ENCODE measurements around the gene NRF1. TPM values are rescaled to one million over a fixed set of nuclear protein-coding genes. Genes with fewer than 3 reads are reported as not detected.
"Not testable (repeated sequence)": the region's sequence is repeated elsewhere in the genome, so short reads cannot be mapped to it uniquely, and the experiment has no call there.

NRF1 gene
- polyA plus RNA-seq, 1 experiment: 13.3 TPM

- H3K27me3 ChIP-seq (ENCODE audit: control insufficient read depth, insufficient read depth, low read length): no peaks in the 10 kb centered on the region
- no peaks in the 10 kb centered on the region for H3K36me3 ChIP-seq (ENCODE audit: control insufficient read depth, insufficient read depth, low read length)
- CTCF ChIA-PET: interaction anchor here (0.9 to 2.1 kb wide), 3 partner anchors 10 to 250 kb away, joined by 3 to 6 read pairs (median 4); no protein-coding TSS in a partner anchor
- no peak for TF ChIP-seq CTCF (IDR thresholded peaks at IDR 0.05; ENCODE audit: insufficient read depth, low read depth, low read length)
- no peak for DNase-seq (ENCODE audit: low read depth)
- POLR2A ChIA-PET: no interaction called here
- H3K4me3 ChIP-seq (ENCODE audit: low read depth, low read length): no peak overlapping the region
These were observed 6.1 kb downstream of the NRF1 start for GRCh38 chr7:129617652-129618051.

- CTCF ChIA-PET: interaction anchor here (1.0 kb wide), 1 partner anchor 14 kb away, joined by 3 read pairs; no protein-coding TSS in a partner anchor
- Histone ChIP-seq H3K27me3 (ENCODE audit: control insufficient read depth, insufficient read depth, low read length) (no peaks in the 10 kb centered on the region), H3K36me3 (ENCODE audit: control insufficient read depth, insufficient read depth, low read length) (no peaks in the 10 kb centered on the region), H3K4me3 (ENCODE audit: low read depth, low read length) (no peak overlapping the region)
- no peak for TF ChIP-seq CTCF (IDR thresholded peaks at IDR 0.05; ENCODE audit: insufficient read depth, low read depth, low read length)
- DNase-seq (ENCODE audit: low read depth): no peak
- POLR2A ChIA-PET: no interaction called here
These were observed 15.4 kb downstream of the NRF1 start for GRCh38 chr7:129626896-129627295.

GRCh38 chr7:129630341-129630740 lies 18.8 kb downstream of the NRF1 start:
- no peak for TF ChIP-seq CTCF (IDR thresholded peaks at IDR 0.05; ENCODE audit: insufficient read depth, low read depth, low read length)
- CTCF ChIA-PET: interaction anchor here (0.7 to 1.8 kb wide), 6 partner anchors 10 to 262 kb away, joined by 3 to 4 read pairs (median 3); no protein-coding TSS in a partner anchor
- POLR2A ChIA-PET: no interaction called here
- Histone ChIP-seq H3K27me3 (ENCODE audit: control insufficient read depth, insufficient read depth, low read length) (no peaks in the 10 kb centered on the region), H3K36me3 (ENCODE audit: control insufficient read depth, insufficient read depth, low read length) (no peaks in the 10 kb centered on the region), H3K4me3 (ENCODE audit: low read depth, low read length) (no peak overlapping the region)
- DNase-seq (ENCODE audit: low read depth): no peak

- no peak for DNase-seq (ENCODE audit: low read depth)
- no peaks in the 10 kb centered on the region for H3K36me3 ChIP-seq (ENCODE audit: control insufficient read depth, insufficient read depth, low read length)
- TF ChIP-seq CTCF (IDR thresholded peaks at IDR 0.05; ENCODE audit: insufficient read depth, low read depth, low read length): no peak
- no peaks in the 10 kb centered on the region for H3K27me3 ChIP-seq (ENCODE audit: control insufficient read depth, insufficient read depth, low read length)
- ChIA-PET POLR2A (no interaction called here), CTCF (interaction anchor here (0.6 to 2.0 kb wide), 10 partner anchors 10 to 267 kb away, joined by 3 to 12 read pairs (median 4); no protein-coding TSS in a partner anchor)
- H3K4me3 ChIP-seq (ENCODE audit: low read depth, low read length): no peak overlapping the region
These were observed 23.0 kb downstream of the NRF1 start for GRCh38 chr7:129634361-129635034.

- Histone ChIP-seq H3K36me3 (ENCODE audit: control insufficient read depth, insufficient read depth, low read length) (no peaks in the 10 kb centered on the region), H3K4me3 (ENCODE audit: low read depth, low read length) (no peak overlapping the region), H3K27me3 (ENCODE audit: control insufficient read depth, insufficient read depth, low read length) (no peaks in the 10 kb centered on the region)
- ChIA-PET POLR2A (no interaction called here), CTCF (interaction anchor here (0.6 to 2.0 kb wide), 9 partner anchors 9 to 268 kb away, joined by 3 to 12 read pairs (median 4); no protein-coding TSS in a partner anchor)
- peak; percentile 93 for TF ChIP-seq CTCF (IDR thresholded peaks at IDR 0.05; ENCODE audit: insufficient read depth, low read depth, low read length)
- no peak for DNase-seq (ENCODE audit: low read depth)
These were observed 23.9 kb downstream of the NRF1 start for GRCh38 chr7:129635300-129636029.

- H3K27me3 ChIP-seq (ENCODE audit: control insufficient read depth, insufficient read depth, low read length); H3K36me3 ChIP-seq (ENCODE audit: control insufficient read depth, insufficient read depth, low read length); DNase-seq (ENCODE audit: low read depth); POLR2A ChIA-PET; H3K4me3 ChIP-seq (ENCODE audit: low read depth, low read length): not testable (repeated sequence)
- CTCF ChIA-PET: interaction anchor here (1.0 to 1.8 kb wide), 2 partner anchors 24 to 268 kb away, joined by 4 to 5 read pairs; partner anchors contain the start of gene NRF1
These were observed 24.6 kb downstream of the NRF1 start for GRCh38 chr7:129636030-129636550.
